GM21529 (cell line): Measurements from ENCODE around the gene UROC1.

ENCODE experiments used
- ATAC-seq: cut with Tn5 transposase; IDR thresholded peaks from one replicate; pipeline ENCODE4 v1.9.1; 2021; ENCODE audit not compliant: unreplicated experiment

Gene UROC1

GRCh38 chr3:126517291-126517951 lies at the start of gene UROC1:
Gene UROC1 (minus strand): TSS chr3:126517773. CDS start chr3:126517719, 54 bp downstream.
- no peak for ATAC-seq

- no peak for ATAC-seq
Measured at GRCh38 chr3:126562737-126563276, 45.2 kb upstream of the UROC1 start.

- no peak for ATAC-seq
Measured at GRCh38 chr3:126558336-126559071, 40.9 kb upstream of the UROC1 start, which contains the start of gene C3orf22. Gene C3orf22 (minus strand): TSS chr3:126558932. CDS start chr3:126553390, 5,542 bp downstream.

GRCh38 chr3:126557761-126558160 lies 40.2 kb upstream of the UROC1 start:
- no peak for ATAC-seq

- ATAC-seq, result no peak
Measured at GRCh38 chr3:126557415-126557745, 39.8 kb upstream of the UROC1 start.

GRCh38 chr3:126556637-126557414 lies 39.3 kb upstream of the UROC1 start:
- ATAC-seq, result no peak

GRCh38 chr3:126555795-126556636 lies 38.4 kb upstream of the UROC1 start:
- ATAC-seq, result no peak

GRCh38 chr3:126554560-126555525 lies 37.3 kb upstream of the UROC1 start:
- ATAC-seq, result no peak

- ATAC-seq, result no peak
Measured at GRCh38 chr3:126553284-126554084, 35.9 kb upstream of the UROC1 start.

- no peak for ATAC-seq
Measured at GRCh38 chr3:126552688-126553283, 35.2 kb upstream of the UROC1 start.

- no peak for ATAC-seq
Measured at GRCh38 chr3:126551839-126552687, 34.5 kb upstream of the UROC1 start.

GRCh38 chr3:126551121-126551838 lies 33.7 kb upstream of the UROC1 start:
- ATAC-seq, result no peak

GRCh38 chr3:126550488-126551051 lies 33.0 kb upstream of the UROC1 start:
- ATAC-seq, result no peak

- no peak for ATAC-seq
Measured at GRCh38 chr3:126549861-126550487, 32.4 kb upstream of the UROC1 start.

GRCh38 chr3:126548556-126549466 lies 31.2 kb upstream of the UROC1 start:
- no peak for ATAC-seq
